H9 (cell line): ENCODE measurements around the gene YIPF2. TPM values are rescaled to one million over a fixed set of nuclear protein-coding genes. Genes with fewer than 3 reads are reported as not detected.

Experiments used
- DNase-seq: peaks from one replicate; pipeline ENCODE4 v3.0.0-alpha.2; 2017
- H2AFZ ChIP-seq: one replicate; pipeline ENCODE4 v1.6.1; 2013; ENCODE audit warnings: mild to moderate bottlenecking, low read length, control low read depth, moderate library complexity
- H2AK5ac ChIP-seq: 2 replicates; pipeline ENCODE4 v1.6.1; 2013; ENCODE audit warnings: low read length, control low read depth, mixed read lengths; ENCODE audit not compliant: insufficient read length
- H2BK120ac ChIP-seq: one replicate; pipeline ENCODE4 v1.6.1; 2013; ENCODE audit warnings: low read depth, mild to moderate bottlenecking, low read length, control low read depth, inconsistent platforms; ENCODE audit not compliant: poor library complexity, severe bottlenecking
- H2BK12ac ChIP-seq: 2 replicates; pipeline ENCODE4 v1.6.1; 2013; ENCODE audit warnings: low read length, control low read depth, mixed read lengths, low read depth; ENCODE audit not compliant: insufficient read length
- H2BK15ac ChIP-seq: 2 replicates; pipeline ENCODE4 v1.6.1; 2013; ENCODE audit warnings: low read depth, low read length, control low read depth
- H2BK20ac ChIP-seq: one replicate; pipeline ENCODE4 v1.6.1; 2013; ENCODE audit warnings: low read depth, mild to moderate bottlenecking, low read length, control low read depth, inconsistent platforms; ENCODE audit not compliant: poor library complexity, severe bottlenecking
- H2BK5ac ChIP-seq: 2 replicates; pipeline ENCODE4 v1.6.1; 2013; ENCODE audit warnings: low read length, control low read depth, mixed read lengths; ENCODE audit not compliant: insufficient read length
- H3K14ac ChIP-seq: 2 replicates; pipeline ENCODE4 v1.6.1; 2013; ENCODE audit warnings: low read length, control low read depth; ENCODE audit not compliant: insufficient read depth
- H3K18ac ChIP-seq: 2 replicates; pipeline ENCODE4 v1.6.1; 2013; ENCODE audit warnings: low read depth, mild to moderate bottlenecking, mixed read lengths, low read length, control low read depth; ENCODE audit not compliant: insufficient read length
- H3K23ac ChIP-seq: 2 replicates; pipeline ENCODE4 v1.6.1; 2013; ENCODE audit warnings: low read length, control low read depth, mixed read lengths, low read depth; ENCODE audit not compliant: insufficient read length
- H3K23me2 ChIP-seq: 2 replicates; pipeline ENCODE4 v1.6.1; 2013; ENCODE audit warnings: low read depth, mild to moderate bottlenecking, mixed read lengths, low read length, control low read depth; ENCODE audit not compliant: insufficient read length, poor library complexity, severe bottlenecking
- H3K27ac ChIP-seq: 2 replicates; pipeline ENCODE4 v1.5.1; 2013; ENCODE audit warnings: low read length, control low read depth, mixed read lengths, low read depth; ENCODE audit not compliant: insufficient read length
- H3K27me3 ChIP-seq: 2 replicates; pipeline ENCODE4 v1.6.1; 2013; ENCODE audit warnings: low read length, control low read depth, inconsistent platforms; ENCODE audit not compliant: insufficient read depth
- H3K4ac ChIP-seq: 2 replicates; pipeline ENCODE4 v1.6.1; 2013; ENCODE audit warnings: low read depth, mild to moderate bottlenecking, control low read depth, inconsistent platforms, low read length, moderate library complexity
- H3K4me1 ChIP-seq: 2 replicates; pipeline ENCODE4 v1.6.1; 2013; ENCODE audit warnings: low read length, control low read depth, inconsistent platforms; ENCODE audit not compliant: insufficient read depth
- H3K4me2 ChIP-seq: 2 replicates; pipeline ENCODE4 v1.6.1; 2013; ENCODE audit warnings: low read length, control low read depth, mixed read lengths; ENCODE audit not compliant: insufficient read length, insufficient read depth
- H3K56ac ChIP-seq: 2 replicates; pipeline ENCODE4 v1.6.1; 2013; ENCODE audit warnings: low read depth, mild to moderate bottlenecking, mixed read lengths, low read length, control low read depth; ENCODE audit not compliant: insufficient read length
- H3K79me1 ChIP-seq: 2 replicates; pipeline ENCODE4 v1.6.1; 2013; ENCODE audit warnings: low read depth, mild to moderate bottlenecking, moderate library complexity, low read length, control low read depth, inconsistent platforms; ENCODE audit not compliant: insufficient read depth, poor library complexity, severe bottlenecking
- H3K79me2 ChIP-seq: 2 replicates; pipeline ENCODE4 v1.6.1; 2013; ENCODE audit warnings: low read length, control low read depth, inconsistent platforms; ENCODE audit not compliant: insufficient read depth
- H3K9ac ChIP-seq: 2 replicates; pipeline ENCODE4 v1.6.1; 2013; ENCODE audit warnings: low read length, control low read depth, mixed read lengths; ENCODE audit not compliant: insufficient read length; ENCODE audit errors: extremely low read depth
- H3K9me3 ChIP-seq: one replicate; pipeline ENCODE4 v1.6.1; 2013; ENCODE audit warnings: low read depth, low read length, inconsistent platforms; ENCODE audit not compliant: control insufficient read depth
- H3T11ph ChIP-seq: one replicate; pipeline ENCODE4 v1.6.1; 2013; ENCODE audit warnings: mild to moderate bottlenecking, low read length, control low read depth, inconsistent platforms
- H4K20me1 ChIP-seq: one replicate; pipeline ENCODE4 v1.6.1; 2013; ENCODE audit not compliant: control insufficient read depth, insufficient read length, insufficient read depth
- H4K5ac ChIP-seq: 2 replicates; pipeline ENCODE4 v1.6.1; 2013; ENCODE audit warnings: low read depth, mild to moderate bottlenecking, mixed read lengths, low read length, control low read depth; ENCODE audit not compliant: insufficient read length
- H4K8ac ChIP-seq: replicated peaks from 2 replicates; pipeline ENCODE4 v1.6.1; 2013; ENCODE audit warnings: low read length, control low read depth, mixed read lengths, low read depth; ENCODE audit not compliant: insufficient read length
- H4K91ac ChIP-seq: 2 replicates; pipeline ENCODE4 v1.6.1; 2013; ENCODE audit warnings: low read depth, mild to moderate bottlenecking, moderate library complexity, mixed read lengths, low read length, control low read depth; ENCODE audit not compliant: insufficient read length
- H3K27ac Mint-ChIP-seq, 3 experiments: 2 replicates in 2 of 3; 3 replicates in 1 of 3; pipeline ENCODE4 v1.8.0; 2020 to 2021; ENCODE audit warnings: mixed read lengths in 3 of 3, mild to moderate bottlenecking in 1 of 3, moderate library complexity in 1 of 3
- H3K27me3 Mint-ChIP-seq: 2 replicates; pipeline ENCODE4 v1.8.0; 2021; ENCODE audit warnings: low read depth, mild to moderate bottlenecking, moderate library complexity, mixed read lengths
- H3K36me3 Mint-ChIP-seq, 3 experiments: 2 replicates in 2 of 3; 3 replicates in 1 of 3; pipeline ENCODE4 v1.8.0; 2020 to 2021; ENCODE audit warnings: low read depth in 3 of 3, mixed read lengths in 3 of 3; ENCODE audit not compliant: insufficient read depth in 1 of 3
- H3K4me1 Mint-ChIP-seq, 2 experiments: 2 replicates each; pipeline ENCODE4 v1.8.0; 2020; ENCODE audit warnings: mixed read lengths in 2 of 2
- H3K4me3 Mint-ChIP-seq, 2 experiments: 2 replicates in 1 of 2; 3 replicates in 1 of 2; pipeline ENCODE4 v1.8.0; 2020 to 2021; ENCODE audit warnings: mild to moderate bottlenecking in 2 of 2, mixed read lengths in 2 of 2, moderate library complexity in 1 of 2
- H3K9me3 Mint-ChIP-seq, 2 experiments: 2 replicates in 1 of 2; 3 replicates in 1 of 2; pipeline ENCODE4 v1.8.0; 2020; ENCODE audit warnings: mild to moderate bottlenecking in 2 of 2, mixed read lengths in 2 of 2, moderate library complexity in 1 of 2
- WGBS: extraction: QIAGEN DNeasy Blood & Tissue Kit; methylation state at CpG from one replicate; pipeline ENCODE4 v1.1.7; 2013; ENCODE audit warnings: missing lambda C conversion rate, low lambda C conversion rate, mixed read lengths; ENCODE audit not compliant: insufficient read length; ENCODE audit errors: extremely low coverage; 5-methylcytosine and 5-hydroxymethylcytosine counted together
- total RNA-seq: library from RNA; stranded (reverse); gene quantifications from 2 replicates; pipeline ENCODE4 v1.2.1, GENCODE V29; 2021
- TF ChIP-seq, protein P1 (sequence below): fragments of 200-600 bp; sonication (generic); conservative IDR thresholded peaks from 3 replicates; pipeline ENCODE4 v1.8.0; 2021; ENCODE audit warnings: antibody characterized with exemption, mild to moderate bottlenecking

The YIPF2 gene
- total RNA-seq, 1 experiment from 2014 or later: 58.2 TPM

DNA sequence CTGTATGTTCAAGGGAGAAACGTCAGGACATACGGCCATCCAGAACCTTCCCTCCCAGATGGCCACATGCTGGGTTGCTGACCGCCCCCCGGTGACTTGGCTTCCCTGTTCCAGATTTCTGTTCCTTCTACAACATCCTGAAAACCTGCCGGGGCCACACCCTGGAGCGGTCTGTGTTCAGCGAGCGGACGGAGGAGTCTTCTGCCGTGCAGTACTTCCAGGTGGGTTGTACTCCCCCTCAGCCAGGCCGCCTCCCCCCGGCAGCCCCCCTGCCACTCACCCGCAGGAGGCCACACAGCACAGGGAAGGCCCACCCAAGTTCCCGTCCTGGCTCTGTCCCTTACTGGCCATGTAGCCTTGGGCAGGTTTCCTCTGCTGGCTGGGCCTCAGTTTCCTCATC, 20.5 kb downstream of the YIPF2 start:
- Histone ChIP-seq H4K8ac (no peak overlapping the region), H3K23me2 (no peaks in the 10 kb centered on the region), H3K79me1 (no peaks in the 10 kb centered on the region), H3K4ac (no peak overlapping the region), H2BK12ac (no peak overlapping the region), H2AK5ac (no peak overlapping the region), H4K20me1 (no peaks in the 10 kb centered on the region), H3K18ac (no peak overlapping the region), H3K56ac (no peak overlapping the region), H2BK5ac (no peak overlapping the region), H3K27ac (no peak overlapping the region), H3K4me1 (no peaks in the 10 kb centered on the region), H2BK20ac (no peak overlapping the region), H4K91ac (no peak overlapping the region), H2BK15ac (no peak overlapping the region), H3K23ac (no peak overlapping the region), H3K4me2 (no peak overlapping the region), H3K79me2 (no peaks in the 10 kb centered on the region; the same call in 1 of the 2 replicates), H3K9me3 (no peaks in the 10 kb centered on the region), H3K27me3 (no peaks in the 10 kb centered on the region), H3T11ph (no peak overlapping the region), H2AFZ (no peak overlapping the region), H3K14ac (no peak overlapping the region), H3K9ac (no peak overlapping the region), H4K5ac (no peak overlapping the region), H2BK120ac (no peak overlapping the region)
- Mint-ChIP-seq H3K36me3 (peaks cover 21 to 57% (median 50%) of the 10 kb centered on the region in 3 experiments; a peak in 6 of 7 replicates), H3K9me3 (peaks cover 2 to 3% of the 10 kb centered on the region in 2 experiments; a peak in 3 of 5 replicates), H3K4me1 (no peaks in the 10 kb centered on the region), H3K4me3 (no peak overlapping the region), H3K27me3 (0 out of 2 replicates have a peak, but pooled peaks cover 2% of the 10 kb centered on the region), H3K27ac (no peak overlapping the region)
- peak; percentile 18 for DNase-seq
- WGBS: no CpG with 5 or more reads among the region's 14 CpGs
- TF ChIP-seq, protein P1, sequence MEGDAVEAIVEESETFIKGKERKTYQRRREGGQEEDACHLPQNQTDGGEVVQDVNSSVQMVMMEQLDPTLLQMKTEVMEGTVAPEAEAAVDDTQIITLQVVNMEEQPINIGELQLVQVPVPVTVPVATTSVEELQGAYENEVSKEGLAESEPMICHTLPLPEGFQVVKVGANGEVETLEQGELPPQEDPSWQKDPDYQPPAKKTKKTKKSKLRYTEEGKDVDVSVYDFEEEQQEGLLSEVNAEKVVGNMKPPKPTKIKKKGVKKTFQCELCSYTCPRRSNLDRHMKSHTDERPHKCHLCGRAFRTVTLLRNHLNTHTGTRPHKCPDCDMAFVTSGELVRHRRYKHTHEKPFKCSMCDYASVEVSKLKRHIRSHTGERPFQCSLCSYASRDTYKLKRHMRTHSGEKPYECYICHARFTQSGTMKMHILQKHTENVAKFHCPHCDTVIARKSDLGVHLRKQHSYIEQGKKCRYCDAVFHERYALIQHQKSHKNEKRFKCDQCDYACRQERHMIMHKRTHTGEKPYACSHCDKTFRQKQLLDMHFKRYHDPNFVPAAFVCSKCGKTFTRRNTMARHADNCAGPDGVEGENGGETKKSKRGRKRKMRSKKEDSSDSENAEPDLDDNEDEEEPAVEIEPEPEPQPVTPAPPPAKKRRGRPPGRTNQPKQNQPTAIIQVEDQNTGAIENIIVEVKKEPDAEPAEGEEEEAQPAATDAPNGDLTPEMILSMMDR: no peak
